H1 (cell line): ENCODE measurements around the gene SAPCD1. TPM values are rescaled to one million over a fixed set of nuclear protein-coding genes. Genes with fewer than 3 reads are reported as not detected.

Experiments used
- NRF1 ChIP-seq: IDR thresholded peaks from 2 replicates; pipeline ENCODE4 v1.6.1; 2011; ENCODE audit warnings: mild to moderate bottlenecking, low read depth, low read length, improper control_type of control experiment
- RAD21 ChIP-seq, 2 experiments: IDR thresholded peaks in 1 of 2; conservative IDR thresholded peaks in 1 of 2; 2 replicates each; pipeline ENCODE4 v1.6.1; 2011; ENCODE audit warnings: low read depth in 2 of 2, low read length in 2 of 2, improper control_type of control experiment in 1 of 2, inconsistent platforms in 1 of 2, mild to moderate bottlenecking in 1 of 2, moderate library complexity in 1 of 2
- SP1 ChIP-seq: IDR thresholded peaks from 2 replicates; pipeline ENCODE4 v1.6.1; 2011; ENCODE audit warnings: low read depth, low read length
- TCF12 ChIP-seq: IDR thresholded peaks from 2 replicates; pipeline ENCODE4 v1.6.1; 2011; ENCODE audit warnings: low read depth, mild to moderate bottlenecking, low read length
- polyA plus RNA-seq, 7 experiments: library from polyadenylated mRNA; depleted of rRNA in 3 of 7; stranded (reverse) in 5 of 7; unstranded in 2 of 7; fragments of >200 nt in 5 of 7; fragments of 200-250 nt in 2 of 7; gene quantifications; 1 replicate in 5 of 7; 2 replicates in 1 of 7; 4 replicates in 1 of 7; pipeline versions ENCODE4 v1.2.1 to v1.2.3, GENCODE V29; 2011 to 2013; ENCODE audit warnings: missing spikeins in 2 of 7, mixed read lengths in 2 of 7
- total RNA-seq: library from RNA; stranded (reverse); fragmentation: NEBNext Ultra II Directional; extraction: Animal tissue kit (Norgen Biotek cat#: 25700); gene quantifications from 2 replicates; pipeline ENCODE4 v1.2.1, GENCODE V29; 2021

Gene SAPCD1
- total and polyA plus RNA-seq, 2 of the 8 experiments (the other 6 are each of a cell fraction or from before 2014, with no cell fraction given), result 3.1 to 5.9 TPM

- TF ChIP-seq TCF12, result no peak
- no peak for TF ChIP-seq NRF1
- TF ChIP-seq SP1, result no peak
- TF ChIP-seq RAD21 (IDR thresholded peaks at IDR 0.05 in 1 of 2, conservative IDR thresholded peaks at IDR 0.05 in 1 of 2; ENCODE audit: low read depth in 2 of 2, low read length in 2 of 2), result peak; percentile 58 to 61
Measured at GRCh38 chr6:31791324-31792089, 29.1 kb downstream of the SAPCD1 start (continued).
